Gastrocnemius medialis (tissue), 4 donors: ENCODE data around the gene ADAM23. TPM values are rescaled to one million over a fixed set of nuclear protein-coding genes. Genes with fewer than 3 reads are reported as not detected.

Experiments used
- ATAC-seq, 2 donors: fragments of 150-250 bp; one replicate each; pipeline ENCODE4 v1.9.1; 2016
- DNase-seq, 2 donors: peaks; one replicate each; pipeline ENCODE4 v3.0.0-alpha.2; 2019
- H3K27ac ChIP-seq, 4 donors: fragments of 200-600 bp; sonication (generic); 1 replicate in 1 of 4; 2 replicates in 3 of 4; pipeline ENCODE4 v1.5.1; 2016 to 2018; ENCODE audit warnings: mild to moderate bottlenecking in 2 of 4, moderate library complexity in 1 of 4
- H3K27me3 ChIP-seq, 3 donors: fragments of 200-600 bp; sonication (generic) in 2 of 3; 1 replicate in 1 of 3; 2 replicates in 2 of 3; pipeline versions ENCODE4 v1.5.1 to v1.6.0; 2016 to 2019; ENCODE audit warnings: mild to moderate bottlenecking in 1 of 3, moderate library complexity in 1 of 3
- H3K36me3 ChIP-seq, 2 donors: fragments of 200-600 bp; sonication (generic) in 1 of 2; one replicate each; pipeline ENCODE4 v1.5.1; 2017 to 2018
- H3K4me1 ChIP-seq, 2 donors: fragments of 200-600 bp; sonication (generic) in 1 of 2; one replicate each; pipeline ENCODE4 v1.5.1; 2016 to 2017; ENCODE audit warnings: mild to moderate bottlenecking in 2 of 2
- H3K4me3 ChIP-seq, 4 donors: fragments of 200-600 bp; sonication (generic) in 3 of 4; 1 replicate in 1 of 4; 2 replicates in 3 of 4; pipeline ENCODE4 v1.5.1; 2016 to 2019; ENCODE audit warnings: mild to moderate bottlenecking in 2 of 4
- H3K9me3 ChIP-seq, 3 donors: fragments of 200-600 bp; sonication (generic) in 2 of 3; 1 replicate in 1 of 3; 2 replicates in 2 of 3; pipeline ENCODE4 v1.5.1; 2016 to 2019
- CTCF ChIP-seq, 5 experiments: fragments of 450-650 bp in 3 of 5; fragments of 200-600 bp in 2 of 5; sonication (generic) in 2 of 5; IDR thresholded peaks in 4 of 5; conservative IDR thresholded peaks in 1 of 5; 1 replicate in 4 of 5; 2 replicates in 1 of 5; pipeline ENCODE4 v1.5.1; 2016 to 2019; ENCODE audit warnings: antibody characterized with exemption in 5 of 5, mild to moderate bottlenecking in 3 of 5, moderate library complexity in 3 of 5
- POLR2A ChIP-seq, 2 donors: fragments of 450-650 bp; IDR thresholded peaks; one replicate each; pipeline ENCODE4 v1.6.1; 2017; ENCODE audit warnings: antibody characterized with exemption in 2 of 2, mild to moderate bottlenecking in 2 of 2, moderate library complexity in 2 of 2
- in situ Hi-C, 4 donors: fragments of 200-750 bp; cut with MboI; loops; one replicate each; pipeline versions ENCODE4 v1.15.0 to v1.8.0; 2017; ENCODE audit warnings: low sequenced_read_pairs in 4 of 4
- intact Hi-C: fragments of 100-400 bp; cut with DNase I; formaldehyde crosslinking; loops from one replicate; pipeline ENCODE4 v1.15.1; 2023; ENCODE audit warnings: low total_unique reads
- total RNA-seq, 4 donors: library from RNA; depleted of rRNA; stranded (reverse); fragments of >200 nt; gene quantifications; one replicate each; pipeline versions ENCODE4 v1.1.0 to v1.2.3, GENCODE V29; 2016

The ADAM23 gene
- total RNA-seq, 4 donors from 2014 or later, result 0.65 to 2.4 (median 1.6) TPM

- ATAC-seq, result no peak
- intact Hi-C loops, result no loop called here
- no peaks in the 10 kb centered on the region for H3K27me3 ChIP-seq
- no peak for DNase-seq
- no peak overlapping the region for H3K4me3 ChIP-seq
- no peak overlapping the region for H3K27ac ChIP-seq
- H3K9me3 ChIP-seq, result no peaks in the 10 kb centered on the region
- H3K4me1 ChIP-seq, result peaks cover 0 to 8% of the 10 kb centered on the region in 2 donors
- TF ChIP-seq POLR2A (IDR thresholded peaks at IDR 0.05), result no peak
- no peak for TF ChIP-seq CTCF (IDR thresholded peaks at IDR 0.05 in 4 of 5, conservative IDR thresholded peaks at IDR 0.05 in 1 of 5)
- in situ Hi-C loops, result no loop called here
- no peaks in the 10 kb centered on the region for H3K36me3 ChIP-seq
Observed at GRCh38 chr2:206518997-206519396, 75.7 kb downstream of the ADAM23 start.

GRCh38 chr2:206520450-206520849, 77.1 kb downstream of the ADAM23 start:
- no peaks in the 10 kb centered on the region for H3K36me3 ChIP-seq
- ATAC-seq (no peak), DNase-seq (no peak)
- no peak for TF ChIP-seq CTCF (IDR thresholded peaks at IDR 0.05 in 4 of 5, conservative IDR thresholded peaks at IDR 0.05 in 1 of 5)
- TF ChIP-seq POLR2A (IDR thresholded peaks at IDR 0.05), result no peak
- no peaks in the 10 kb centered on the region for H3K27me3 ChIP-seq
- intact Hi-C loops (no loop called here), in situ Hi-C loops (no loop called here)
- H3K9me3 ChIP-seq, result no peaks in the 10 kb centered on the region
- peaks cover 0 to 8% of the 10 kb centered on the region in 2 donors for H3K4me1 ChIP-seq
- no peak overlapping the region for H3K4me3 ChIP-seq
- no peak overlapping the region for H3K27ac ChIP-seq

GRCh38 chr2:206521115-206521514, 77.8 kb downstream of the ADAM23 start:
- in situ Hi-C loops (no loop called here), intact Hi-C loops (no loop called here)
- Histone ChIP-seq H3K9me3 (no peaks in the 10 kb centered on the region), H3K4me1 (peaks cover 0 to 3% of the 10 kb centered on the region in 2 donors), H3K36me3 (no peaks in the 10 kb centered on the region), H3K27ac (no peak overlapping the region), H3K27me3 (no peaks in the 10 kb centered on the region), H3K4me3 (no peak overlapping the region)
- no peak for ATAC-seq
- TF ChIP-seq CTCF (IDR thresholded peaks at IDR 0.05 in 4 of 5, conservative IDR thresholded peaks at IDR 0.05 in 1 of 5) (no peak), POLR2A (IDR thresholded peaks at IDR 0.05) (no peak)
- DNase-seq, result no peak

- TF ChIP-seq CTCF (IDR thresholded peaks at IDR 0.05 in 4 of 5, conservative IDR thresholded peaks at IDR 0.05 in 1 of 5), result no peak
- no peak for TF ChIP-seq POLR2A (IDR thresholded peaks at IDR 0.05)
- H3K27ac ChIP-seq, result no peak overlapping the region
- no peak overlapping the region for H3K4me3 ChIP-seq
- H3K4me1 ChIP-seq, result peaks cover 0 to 3% of the 10 kb centered on the region in 2 donors
- H3K27me3 ChIP-seq, result no peaks in the 10 kb centered on the region
- in situ Hi-C loops (no loop called here), intact Hi-C loops (no loop called here)
- ATAC-seq, result no peak
- no peaks in the 10 kb centered on the region for H3K9me3 ChIP-seq
- DNase-seq, result no peak
- H3K36me3 ChIP-seq, result no peaks in the 10 kb centered on the region
Observed at GRCh38 chr2:206521612-206522011, 78.3 kb downstream of the ADAM23 start.

- Histone ChIP-seq H3K9me3 (no peaks in the 10 kb centered on the region), H3K36me3 (no peaks in the 10 kb centered on the region), H3K4me3 (no peak overlapping the region), H3K4me1 (peaks cover 0 to 7% of the 10 kb centered on the region in 2 donors), H3K27ac (no peak overlapping the region), H3K27me3 (no peaks in the 10 kb centered on the region)
- no peak for TF ChIP-seq POLR2A (IDR thresholded peaks at IDR 0.05)
- no peak for TF ChIP-seq CTCF (IDR thresholded peaks at IDR 0.05 in 4 of 5, conservative IDR thresholded peaks at IDR 0.05 in 1 of 5)
- DNase-seq (no peak), ATAC-seq (no peak)
- in situ Hi-C loops (no loop called here), intact Hi-C loops (no loop called here)
Observed at GRCh38 chr2:206526416-206526815, 83.1 kb downstream of the ADAM23 start.
